ENCODE measurements around the gene COL27A1. TPM values are rescaled to one million over a fixed set of nuclear protein-coding genes. Genes with fewer than 3 reads are reported as not detected.
"Not testable (repeated sequence)": the region's sequence is repeated elsewhere in the genome, so short reads cannot be mapped to it uniquely, and the experiment has no call there.

COL27A1 gene
- total RNA-seq, 5 donors from 2014 or later (not counting 1 experiment from before 2014, with no cell fraction given), result 0.53 to 1.7 (median 0.95) TPM

- peaks cover 0 to 17% of the 10 kb centered on the region in 2 experiments for H3K4me1 ChIP-seq (ENCODE audit: control insufficient read depth in 1 of 2, extremely low read depth in 1 of 2, insufficient read depth in 2 of 2, low read length in 2 of 2)
- 81% methylated on average over 5 of the region's 10 CpGs for WGBS (ENCODE audit: insufficient coverage)
- CTCF ChIA-PET, result no interaction called here
- POLR2A ChIA-PET, result no interaction called here
- peaks cover 0 to 4% of the 10 kb centered on the region in 2 experiments for H3K27me3 ChIP-seq (replicated peaks in 1 of 2; ENCODE audit: control insufficient read depth in 2 of 2, extremely low read depth in 1 of 2, insufficient read depth in 2 of 2, low read length in 1 of 2)
- H3K27me3 Mint-ChIP-seq, result no peaks in the 10 kb centered on the region
- peak overlapping the region; percentile 64 to 79 for H3K27ac Mint-ChIP-seq
- DNase-seq (no peak), ATAC-seq (replicated peaks in 1 of 4) (no peak)
- peaks cover 8% of the 10 kb centered on the region for H3K36me3 Mint-ChIP-seq
- H3K9me3 ChIP-seq, result no peaks in the 10 kb centered on the region
- H3K27ac ChIP-seq (ENCODE audit: low read length), result no peak overlapping the region
- no peak overlapping the region for H3K4me3 Mint-ChIP-seq
- H3K4me3 ChIP-seq (ENCODE audit: control insufficient read depth in 1 of 2, extremely low read depth in 1 of 2, low read length in 1 of 2), result no peak overlapping the region
- peaks cover 0 to 10% of the 10 kb centered on the region in 2 donors for H3K36me3 ChIP-seq (ENCODE audit: control insufficient read depth in 2 of 2, extremely low read depth in 1 of 2, insufficient read depth in 1 of 2, low read length in 1 of 2)
- H3K4me1 Mint-ChIP-seq, result peaks cover 12 to 22% (median 18%) of the 10 kb centered on the region in 3 donors
- H3K9me3 Mint-ChIP-seq, result no peaks in the 10 kb centered on the region
Observed at GRCh38 chr9:114330636-114331035, 175.3 kb downstream of the COL27A1 start.

DNA sequence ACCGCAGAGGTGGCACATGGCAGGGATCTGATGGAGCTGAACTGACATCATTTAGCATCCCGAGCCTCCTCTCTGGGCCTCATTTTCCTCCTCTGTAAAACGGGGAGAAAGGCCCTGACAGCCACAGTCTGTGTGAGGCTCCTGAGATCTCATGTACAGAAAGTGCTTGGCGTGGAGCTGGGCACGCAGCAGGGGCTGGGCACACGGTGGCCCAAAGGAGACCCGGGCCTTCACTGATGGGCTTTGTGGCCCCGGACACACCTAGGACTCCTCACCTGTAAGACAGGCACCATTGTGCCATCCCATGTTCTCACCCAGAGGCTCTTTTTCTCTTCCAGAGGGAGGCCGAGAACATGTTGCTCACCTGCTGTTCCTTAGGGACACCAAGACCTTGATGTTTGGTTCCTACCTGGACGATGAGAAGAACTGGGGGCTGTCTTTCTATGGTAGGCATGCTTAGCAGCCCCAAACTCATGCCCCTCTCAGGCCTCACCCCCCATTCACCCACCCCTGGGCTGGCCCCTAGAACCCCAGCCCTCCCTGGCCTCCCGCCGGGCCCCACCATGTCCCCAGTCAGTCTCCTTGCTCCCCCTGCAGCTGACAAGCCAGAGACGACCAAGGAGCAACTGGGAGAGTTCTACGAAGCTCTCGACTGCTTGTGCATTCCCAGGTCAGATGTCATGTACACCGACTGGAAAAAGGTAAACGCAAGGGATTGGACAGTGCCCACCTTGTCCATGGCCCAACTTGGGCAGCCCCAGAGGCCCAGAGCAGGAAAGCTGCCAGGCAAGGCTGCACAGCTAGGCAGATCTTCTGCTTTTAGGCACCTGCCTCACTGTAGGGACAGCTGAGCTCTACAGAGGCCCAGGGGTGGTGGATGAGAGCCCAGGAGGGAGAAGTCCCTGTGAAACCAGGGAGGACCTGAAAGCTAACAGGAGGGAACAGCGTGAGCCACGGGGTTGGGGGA, 176.2 kb downstream of the COL27A1 start:
- H3K27ac ChIP-seq (ENCODE audit: low read length); H3K4me3 ChIP-seq (ENCODE audit: control insufficient read depth in 1 of 2, extremely low read depth in 1 of 2, low read length in 1 of 2); CTCF ChIA-PET; POLR2A ChIA-PET; H3K36me3 Mint-ChIP-seq; H3K9me3 ChIP-seq; H3K27me3 ChIP-seq (replicated peaks in 1 of 2; ENCODE audit: control insufficient read depth in 2 of 2, extremely low read depth in 1 of 2, insufficient read depth in 2 of 2, low read length in 1 of 2); H3K9me3 Mint-ChIP-seq; H3K27me3 Mint-ChIP-seq: not testable (repeated sequence)
- Mint-ChIP-seq H3K4me3 (peak overlapping the region in 1 of 3 donors; percentile 9), H3K4me1 (peaks cover 12 to 24% (median 18%) of the 10 kb centered on the region in 3 donors), H3K27ac (peak overlapping the region; percentile 64 to 72)
- Histone ChIP-seq H3K4me1 (ENCODE audit: control insufficient read depth in 1 of 2, extremely low read depth in 1 of 2, insufficient read depth in 2 of 2, low read length in 2 of 2) (peaks cover 0 to 17% of the 10 kb centered on the region in 2 experiments), H3K36me3 (ENCODE audit: control insufficient read depth in 2 of 2, extremely low read depth in 1 of 2, insufficient read depth in 1 of 2, low read length in 1 of 2) (peaks cover 0 to 19% of the 10 kb centered on the region in 2 donors)
- 89% methylated on average over 10 of the region's 19 CpGs for WGBS (ENCODE audit: insufficient coverage)
- DNase-seq, result peak in 1 of 35 experiments; percentile 18
- peak in 3 of 4 experiments; percentile 13 to 27 (median 19) for ATAC-seq (replicated peaks in 1 of 4)

GRCh38 chr9:114332474-114333040, 177.2 kb downstream of the COL27A1 start:
- H3K4me1 ChIP-seq (ENCODE audit: control insufficient read depth in 1 of 2, extremely low read depth in 1 of 2, insufficient read depth in 2 of 2, low read length in 2 of 2), result peaks cover 0 to 17% of the 10 kb centered on the region in 2 experiments
- peaks cover 16% of the 10 kb centered on the region for H3K36me3 Mint-ChIP-seq
- H3K4me3 ChIP-seq (ENCODE audit: control insufficient read depth in 1 of 2, extremely low read depth in 1 of 2, low read length in 1 of 2); H3K27me3 Mint-ChIP-seq; H3K27me3 ChIP-seq (replicated peaks in 1 of 2; ENCODE audit: control insufficient read depth in 2 of 2, extremely low read depth in 1 of 2, insufficient read depth in 2 of 2, low read length in 1 of 2); DNase-seq; CTCF ChIA-PET; H3K9me3 ChIP-seq; H3K4me3 Mint-ChIP-seq; H3K9me3 Mint-ChIP-seq: not testable (repeated sequence)
- H3K36me3 ChIP-seq (ENCODE audit: control insufficient read depth in 2 of 2, extremely low read depth in 1 of 2, insufficient read depth in 1 of 2, low read length in 1 of 2), result peaks cover 4 to 29% of the 10 kb centered on the region in 2 donors
- peak overlapping the region; percentile 66 to 76 for H3K27ac Mint-ChIP-seq
- POLR2A ChIA-PET, result interaction anchor here in 1 of 2 donors (0.6 kb wide), 1 partner anchor 35 kb away, joined by 7 read pairs; no protein-coding TSS in a partner anchor
- ATAC-seq (replicated peaks in 1 of 4), result peak in 2 of 4 experiments; percentile 7 to 15
- H3K27ac ChIP-seq (ENCODE audit: low read length), result peak overlapping the region; percentile 12
- peaks cover 12 to 24% (median 18%) of the 10 kb centered on the region in 3 donors for H3K4me1 Mint-ChIP-seq
- no CpG with 5 or more reads among the region's 4 CpGs for WGBS (ENCODE audit: insufficient coverage)

DNA sequence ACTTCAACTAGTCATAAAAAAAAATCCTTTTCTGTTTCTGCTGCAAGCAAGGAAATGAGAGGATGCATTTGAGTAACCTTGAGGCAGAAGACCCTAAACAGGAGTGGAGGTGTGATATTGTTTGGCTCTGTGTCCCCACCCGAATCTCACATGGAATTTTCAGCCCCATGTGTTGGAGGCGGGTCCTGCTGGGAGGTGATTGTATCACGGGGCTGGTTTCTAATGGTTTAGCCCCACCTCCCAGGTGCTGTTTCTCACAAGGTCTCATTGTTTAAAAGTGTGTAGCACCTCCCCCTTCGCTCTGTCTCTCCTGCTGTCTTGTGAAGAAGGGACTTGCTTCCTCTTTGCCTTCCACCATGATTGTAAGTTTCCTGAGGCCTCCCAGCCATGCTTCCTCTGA, 178.4 kb downstream of the COL27A1 start:
- WGBS (ENCODE audit: insufficient coverage), result no CpG with 5 or more reads among the region's 4 CpGs

DNA sequence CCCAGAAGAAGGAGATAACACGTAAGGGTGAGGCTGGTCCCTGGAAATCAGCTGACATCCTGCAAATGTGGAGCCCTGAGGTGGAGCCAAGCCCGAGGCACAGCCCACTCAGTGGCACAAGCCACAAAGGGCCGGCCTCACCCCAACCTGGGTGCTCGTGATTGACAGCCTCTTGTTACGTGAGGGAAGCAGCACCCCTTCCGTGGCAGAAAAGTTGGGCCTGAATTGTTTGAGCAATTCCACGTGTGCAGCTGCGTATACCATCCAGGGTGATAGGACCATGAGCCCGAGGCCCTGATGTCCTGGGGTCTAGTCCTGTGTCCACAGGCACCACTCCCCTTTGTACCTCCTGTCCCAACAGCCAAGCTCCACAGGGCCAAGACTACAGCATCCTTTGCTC, 179.2 kb downstream of the COL27A1 start:
- peaks cover 30% of the 10 kb centered on the region for H3K36me3 Mint-ChIP-seq
- Histone ChIP-seq H3K4me3 (ENCODE audit: control insufficient read depth in 1 of 2, extremely low read depth in 1 of 2, low read length in 1 of 2) (no peak overlapping the region), H3K36me3 (ENCODE audit: control insufficient read depth in 2 of 2, extremely low read depth in 1 of 2, insufficient read depth in 1 of 2, low read length in 1 of 2) (peaks cover 16 to 48% of the 10 kb centered on the region in 2 donors), H3K27ac (ENCODE audit: low read length) (no peak overlapping the region), H3K27me3 (replicated peaks in 1 of 2; ENCODE audit: control insufficient read depth in 2 of 2, extremely low read depth in 1 of 2, insufficient read depth in 2 of 2, low read length in 1 of 2) (no peaks in the 10 kb centered on the region), H3K4me1 (ENCODE audit: control insufficient read depth in 1 of 2, extremely low read depth in 1 of 2, insufficient read depth in 2 of 2, low read length in 2 of 2) (peaks cover 0 to 21% of the 10 kb centered on the region in 2 experiments), H3K9me3 (no peaks in the 10 kb centered on the region)
- H3K27ac Mint-ChIP-seq, result no peak overlapping the region
- WGBS (ENCODE audit: insufficient coverage), result 89% methylated on average over 8 of the region's 9 CpGs
- ChIA-PET POLR2A (no interaction called here), CTCF (no interaction called here)
- peaks cover 12 to 26% (median 18%) of the 10 kb centered on the region in 3 donors for H3K4me1 Mint-ChIP-seq
- no peaks in the 10 kb centered on the region for H3K9me3 Mint-ChIP-seq
- ATAC-seq (replicated peaks in 1 of 4) (no peak), DNase-seq (no peak)
- H3K4me3 Mint-ChIP-seq, result no peak overlapping the region
- H3K27me3 Mint-ChIP-seq, result no peaks in the 10 kb centered on the region

More for the DNA sequence above, 178.4 kb downstream of the COL27A1 start:
- H3K9me3 Mint-ChIP-seq; H3K4me3 Mint-ChIP-seq; H3K27ac Mint-ChIP-seq; ATAC-seq (replicated peaks in 1 of 4); H3K27me3 Mint-ChIP-seq; H3K4me3 ChIP-seq (ENCODE audit: control insufficient read depth in 1 of 2, extremely low read depth in 1 of 2, low read length in 1 of 2); CTCF ChIA-PET; H3K27ac ChIP-seq (ENCODE audit: low read length); H3K9me3 ChIP-seq; H3K27me3 ChIP-seq (replicated peaks in 1 of 2; ENCODE audit: control insufficient read depth in 2 of 2, extremely low read depth in 1 of 2, insufficient read depth in 2 of 2, low read length in 1 of 2); DNase-seq; POLR2A ChIA-PET: not testable (repeated sequence)
- H3K36me3 Mint-ChIP-seq, result peaks cover 24% of the 10 kb centered on the region
- H3K4me1 Mint-ChIP-seq, result peaks cover 12 to 26% (median 18%) of the 10 kb centered on the region in 3 donors
- peaks cover 9 to 40% of the 10 kb centered on the region in 2 donors for H3K36me3 ChIP-seq (ENCODE audit: control insufficient read depth in 2 of 2, extremely low read depth in 1 of 2, insufficient read depth in 1 of 2, low read length in 1 of 2)
- peaks cover 0 to 17% of the 10 kb centered on the region in 2 experiments for H3K4me1 ChIP-seq (ENCODE audit: control insufficient read depth in 1 of 2, extremely low read depth in 1 of 2, insufficient read depth in 2 of 2, low read length in 2 of 2)

GRCh38 chr9:114335745-114336144, 180.4 kb downstream of the COL27A1 start:
- peaks cover 26 to 60% of the 10 kb centered on the region in 2 donors for H3K36me3 ChIP-seq (ENCODE audit: control insufficient read depth in 2 of 2, extremely low read depth in 1 of 2, insufficient read depth in 1 of 2, low read length in 1 of 2)
- H3K36me3 Mint-ChIP-seq, result peaks cover 37% of the 10 kb centered on the region

More at GRCh38 chr9:114335745-114336144, 180.4 kb downstream of the COL27A1 start:
- Histone ChIP-seq H3K4me1 (ENCODE audit: control insufficient read depth in 1 of 2, extremely low read depth in 1 of 2, insufficient read depth in 2 of 2, low read length in 2 of 2) (peaks cover 0 to 22% of the 10 kb centered on the region in 2 experiments), H3K27ac (ENCODE audit: low read length) (no peak overlapping the region), H3K9me3 (no peaks in the 10 kb centered on the region), H3K4me3 (ENCODE audit: control insufficient read depth in 1 of 2, extremely low read depth in 1 of 2, low read length in 1 of 2) (no peak overlapping the region), H3K27me3 (replicated peaks in 1 of 2; ENCODE audit: control insufficient read depth in 2 of 2, extremely low read depth in 1 of 2, insufficient read depth in 2 of 2, low read length in 1 of 2) (no peaks in the 10 kb centered on the region)
- Mint-ChIP-seq H3K27ac (no peak overlapping the region), H3K4me1 (peaks cover 10 to 26% (median 23%) of the 10 kb centered on the region in 3 donors), H3K9me3 (no peaks in the 10 kb centered on the region), H3K4me3 (no peak overlapping the region), H3K27me3 (no peaks in the 10 kb centered on the region)
- CTCF ChIA-PET, result no interaction called here
- no peak for DNase-seq
- no peak for ATAC-seq (replicated peaks in 1 of 4)
- WGBS (ENCODE audit: insufficient coverage), result no CpG with 5 or more reads among the region's 2 CpGs
- POLR2A ChIA-PET, result interaction anchor here in 1 of 2 donors (0.7 kb wide), 1 partner anchor 885 kb away, joined by 7 read pairs; no protein-coding TSS in a partner anchor

Data from T-cell (primary cell).